CD4-positive, alpha-beta T cell treated with Interleukin-6 at 100 ng/mL for 8 hours (primary cell): ENCODE measurements around the gene ARMC9.
"Not testable (repeated sequence)": the region's sequence is repeated elsewhere in the genome, so short reads cannot be mapped to it uniquely, and the experiment has no call there.

Experiments used
- DNase-seq: peaks from one replicate; pipeline ENCODE4 v3.0.0-alpha.2; 2020; ENCODE audit warnings: mixed read lengths, low spot score

The ARMC9 gene

GRCh38 chr2:231362555-231363184 lies 164.2 kb downstream of the ARMC9 start:
- no peak for DNase-seq

DNA sequence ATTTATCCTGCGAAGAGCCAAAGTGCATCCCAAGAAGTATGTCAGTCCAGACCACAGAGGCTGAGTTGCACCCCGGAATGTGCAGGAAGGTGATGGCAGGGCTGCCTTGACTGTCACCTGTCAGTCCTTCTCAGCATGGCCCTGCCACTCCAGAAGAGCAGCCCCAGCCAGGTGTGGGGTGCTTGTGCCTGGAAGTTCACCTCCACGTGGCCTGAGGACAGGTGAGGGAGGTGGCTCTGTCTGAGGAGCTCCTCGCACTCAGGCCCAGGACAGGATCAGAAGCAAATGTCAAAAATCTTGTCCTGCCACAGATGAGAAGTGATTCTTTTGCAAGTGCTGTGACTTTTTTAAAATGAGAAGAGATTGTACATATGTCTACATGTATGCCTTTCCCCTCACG lies 165.6 kb downstream of the ARMC9 start:
- no peak for DNase-seq

DNA sequence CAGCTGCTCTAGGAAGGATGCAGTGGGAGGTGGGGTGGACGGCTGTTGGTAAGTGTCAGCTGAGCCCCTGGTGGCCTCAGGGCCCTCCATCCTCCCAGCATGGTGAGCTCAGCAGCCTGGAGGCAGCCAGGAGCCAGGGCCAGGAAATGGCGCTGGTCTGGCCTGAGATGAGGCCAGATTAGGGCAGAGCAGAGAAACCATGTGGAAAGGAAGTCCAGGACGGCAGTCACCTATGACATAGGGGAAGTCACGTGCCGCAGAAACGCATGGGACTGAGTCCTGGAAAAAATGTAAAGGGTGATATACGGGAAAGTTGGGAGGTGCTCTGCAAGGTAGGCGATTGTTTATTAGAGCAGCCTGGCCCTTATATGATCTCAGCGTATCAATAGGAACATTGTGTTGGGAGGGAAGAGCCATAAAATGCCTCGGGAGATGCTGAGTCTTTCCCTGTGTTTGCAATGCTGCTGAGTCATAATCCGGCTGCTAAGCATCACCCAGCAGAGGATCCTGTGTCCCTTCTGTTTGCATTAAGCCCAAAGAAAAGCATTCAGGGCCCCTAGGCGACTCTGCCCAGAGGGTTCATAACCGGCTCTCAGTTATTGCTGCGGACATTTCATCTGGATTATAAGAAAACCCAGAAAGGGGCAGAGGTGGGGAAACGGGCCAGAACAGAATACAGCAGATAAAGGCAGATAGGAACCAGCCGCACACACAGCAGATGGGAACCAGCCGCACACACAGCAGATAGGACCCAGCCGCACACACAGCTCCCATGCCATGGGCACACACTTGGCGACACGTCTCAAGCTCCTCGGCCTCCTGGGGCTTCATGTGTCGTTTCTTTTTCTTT lies 166.8 kb downstream of the ARMC9 start:
- DNase-seq = no peak

- DNase-seq = no peak
Measured at GRCh38 chr2:231367178-231367577, 168.7 kb downstream of the ARMC9 start.

- DNase-seq = no peak
Measured at GRCh38 chr2:231369580-231370428, 171.4 kb downstream of the ARMC9 start.

DNA sequence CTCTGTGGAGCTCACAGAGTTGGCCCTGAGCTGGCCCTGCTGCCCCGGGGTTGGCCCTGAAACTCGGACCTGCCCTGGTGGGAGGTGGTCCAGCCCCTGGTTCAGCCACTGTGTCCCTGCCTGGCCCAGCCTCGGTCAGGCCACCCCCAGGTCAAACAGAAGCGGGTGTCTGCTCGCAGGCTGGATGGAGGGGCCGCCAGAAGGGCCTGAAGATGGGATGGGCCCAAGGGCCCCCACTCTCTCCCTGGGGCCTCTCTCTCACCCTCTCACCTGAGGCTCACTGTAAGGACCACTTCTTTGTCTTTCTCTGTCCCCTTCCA lies 172.0 kb downstream of the ARMC9 start:
- no peak for DNase-seq

DNA sequence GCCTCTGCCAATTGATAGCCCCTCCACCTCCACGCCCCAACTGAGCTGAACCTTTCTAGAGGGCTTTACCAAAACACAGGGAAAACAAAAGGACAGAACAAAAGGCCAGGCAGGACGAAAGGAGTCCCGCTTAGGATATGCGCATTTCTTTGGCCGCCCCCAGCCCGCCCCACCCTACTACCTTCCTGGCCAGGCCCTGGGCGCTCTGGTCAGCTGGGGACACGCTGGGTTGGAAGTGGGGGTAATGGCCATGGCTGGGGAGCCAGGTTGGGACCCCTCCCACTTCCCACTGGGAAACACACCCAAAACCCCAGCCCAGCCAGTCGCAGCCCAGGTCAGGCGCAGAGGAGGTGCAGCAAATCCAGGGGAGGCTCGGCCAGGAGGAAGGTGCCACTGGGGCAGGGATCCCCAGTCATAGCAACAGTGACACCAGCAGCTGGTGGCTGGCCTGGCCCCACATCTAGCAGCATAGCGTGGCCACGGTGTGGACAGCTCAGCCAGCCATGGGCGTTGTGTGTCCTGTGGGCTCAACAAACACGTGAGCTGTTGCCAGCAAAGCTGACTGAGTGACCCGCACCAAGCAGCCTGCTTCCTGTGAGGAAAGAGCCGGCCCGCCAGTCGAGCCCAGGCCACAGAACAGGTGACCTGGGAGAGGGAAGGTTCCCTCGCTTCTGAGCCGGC lies 172.5 kb downstream of the ARMC9 start:
- DNase-seq = no peak

DNA sequence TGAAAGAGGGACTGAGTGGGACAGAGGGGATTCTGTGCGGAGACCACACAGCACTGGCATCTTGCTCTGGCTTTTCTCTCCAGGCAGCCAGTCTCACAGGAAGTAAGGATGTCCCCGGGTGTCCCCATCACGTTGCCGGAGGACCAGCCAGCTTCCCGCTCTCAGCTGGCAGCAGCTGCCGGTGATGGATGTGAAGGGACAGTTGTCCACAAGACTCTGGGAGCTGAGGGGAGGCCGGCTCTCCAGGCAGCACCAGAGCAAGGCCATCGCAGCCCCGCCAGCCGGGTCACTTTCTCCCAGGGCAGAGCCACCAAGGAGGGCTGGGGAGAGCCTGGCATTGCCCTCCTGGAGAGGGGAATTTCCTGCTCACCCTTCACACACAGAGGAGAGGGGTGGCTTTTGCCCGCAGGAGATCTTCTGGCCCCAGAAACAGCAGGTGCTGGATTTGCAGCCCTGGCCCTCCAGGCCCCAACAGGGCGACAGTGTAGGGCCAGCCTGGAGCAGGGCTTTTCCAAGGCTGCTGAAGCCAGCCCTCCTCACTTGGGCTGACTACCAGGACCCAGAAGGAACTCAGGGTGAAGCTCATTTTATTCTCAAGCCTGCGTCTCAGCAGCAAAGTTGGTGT lies 173.1 kb downstream of the ARMC9 start:
- DNase-seq = no peak

DNA sequence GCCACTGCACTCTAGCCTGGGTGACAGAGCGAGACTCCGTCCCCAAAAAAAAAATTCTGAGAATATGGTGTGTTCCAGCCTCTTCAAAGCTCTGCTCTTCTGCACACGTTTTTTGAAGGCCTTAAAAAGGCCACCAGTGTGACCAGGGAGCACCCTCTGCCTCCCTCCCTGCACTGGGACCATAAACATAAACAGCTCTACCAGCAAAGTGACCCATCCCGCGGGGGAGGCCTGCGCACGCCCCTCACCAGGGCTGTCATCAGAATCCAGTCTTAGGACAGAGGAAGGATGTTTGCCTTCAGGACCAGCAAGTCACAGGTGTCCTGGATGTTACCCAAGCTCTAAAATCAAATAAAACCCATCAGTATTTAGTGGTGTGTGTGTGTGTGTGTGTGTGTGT lies 173.9 kb downstream of the ARMC9 start:
- DNase-seq = no peak

DNA sequence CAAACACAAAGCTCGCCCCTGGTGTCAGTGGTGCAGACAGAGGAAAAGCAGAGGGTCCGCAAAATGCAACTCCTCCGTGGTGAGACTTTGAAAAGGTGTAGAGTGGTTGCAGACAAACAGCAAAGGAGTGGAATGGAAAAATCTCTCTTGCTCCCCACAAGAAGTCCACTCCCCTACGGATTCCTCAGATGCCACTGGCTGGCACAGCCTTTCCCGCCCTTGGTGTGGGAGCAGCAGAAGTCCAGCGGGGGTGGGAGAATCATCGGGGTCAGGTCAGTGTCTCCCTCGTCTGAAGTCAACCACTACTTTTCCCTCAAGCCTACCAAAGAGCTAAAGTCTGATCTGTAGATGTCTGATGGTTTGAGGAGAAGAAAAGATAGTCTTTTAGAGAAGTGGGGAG lies 174.8 kb downstream of the ARMC9 start:
- DNase-seq = no peak

DNA sequence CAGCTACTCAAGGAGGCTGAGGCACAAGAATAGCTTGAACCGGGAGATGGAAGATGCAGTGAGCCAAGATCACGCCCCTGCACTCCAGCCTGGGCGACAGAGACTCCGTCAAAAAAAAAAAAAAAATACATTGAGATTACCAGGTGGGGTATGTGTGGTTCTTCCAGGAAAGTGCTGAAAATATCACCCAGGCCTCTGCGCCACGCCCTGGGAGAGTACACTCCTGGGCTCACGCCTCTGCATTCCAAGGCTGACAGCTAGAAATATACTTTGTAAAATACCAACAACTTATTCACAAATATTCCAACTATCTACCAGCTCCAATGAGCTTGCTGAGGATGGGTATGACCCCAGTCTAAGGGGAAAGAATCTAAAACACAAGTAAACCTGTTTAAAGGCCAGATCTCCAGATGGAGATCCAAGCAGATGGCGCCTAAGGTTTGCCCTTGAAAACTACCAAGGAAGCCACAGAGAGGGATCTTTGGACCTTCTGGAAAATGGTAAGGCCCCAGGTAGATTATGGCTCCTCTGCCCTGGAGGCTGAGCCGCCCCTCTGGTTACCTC lies 175.4 kb downstream of the ARMC9 start:
- DNase-seq = no peak

DNA sequence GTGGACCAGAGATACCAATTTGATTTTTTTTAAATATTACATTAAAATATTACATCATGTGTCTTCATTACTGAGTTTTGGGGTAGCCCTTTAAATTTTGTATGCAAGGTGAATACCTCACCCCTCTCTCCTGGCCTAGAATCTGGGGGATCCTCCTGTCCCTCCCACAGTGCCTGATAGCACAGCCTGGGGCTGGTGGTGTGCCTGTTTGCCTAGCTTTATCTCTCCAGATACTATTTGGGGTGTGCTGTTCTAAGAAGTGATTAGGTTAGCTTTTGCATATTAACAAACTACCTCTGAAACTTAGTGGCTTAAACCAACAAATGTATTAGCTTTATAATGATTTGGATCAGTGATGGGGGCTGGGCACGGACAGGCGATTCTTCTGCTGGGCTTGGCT lies 176.3 kb downstream of the ARMC9 start:
- no peak for DNase-seq

GRCh38 chr2:231375994-231376615 lies 177.7 kb downstream of the ARMC9 start:
- DNase-seq = not testable (repeated sequence)

DNA sequence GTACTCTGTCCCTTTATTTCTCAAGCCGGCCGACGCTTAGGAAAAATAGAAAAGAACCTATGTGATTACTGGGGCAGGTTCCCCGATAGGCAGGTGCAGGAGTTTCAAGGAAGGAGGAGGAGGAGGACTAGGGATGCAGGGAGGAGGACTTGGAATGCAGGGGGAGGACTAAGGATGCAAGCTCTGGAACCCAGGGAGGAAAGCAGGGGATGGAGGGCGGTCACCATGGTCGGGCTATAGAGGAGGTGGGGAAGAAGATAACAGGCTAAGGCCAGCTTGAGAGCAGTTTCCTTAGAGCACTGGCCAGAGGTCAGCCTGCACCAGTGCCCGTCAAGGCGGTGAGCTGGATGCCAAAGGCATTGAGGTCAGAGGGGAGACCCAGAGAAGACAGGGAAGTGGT lies 178.4 kb downstream of the ARMC9 start:
- no peak for DNase-seq

- no peak for DNase-seq
Measured at GRCh38 chr2:231378026-231378722, 179.7 kb downstream of the ARMC9 start.

GRCh38 chr2:231379266-231380215 lies 181.1 kb downstream of the ARMC9 start:
- no peak for DNase-seq

GRCh38 chr2:231380307-231380706 lies 181.9 kb downstream of the ARMC9 start:
- DNase-seq = no peak

DNA sequence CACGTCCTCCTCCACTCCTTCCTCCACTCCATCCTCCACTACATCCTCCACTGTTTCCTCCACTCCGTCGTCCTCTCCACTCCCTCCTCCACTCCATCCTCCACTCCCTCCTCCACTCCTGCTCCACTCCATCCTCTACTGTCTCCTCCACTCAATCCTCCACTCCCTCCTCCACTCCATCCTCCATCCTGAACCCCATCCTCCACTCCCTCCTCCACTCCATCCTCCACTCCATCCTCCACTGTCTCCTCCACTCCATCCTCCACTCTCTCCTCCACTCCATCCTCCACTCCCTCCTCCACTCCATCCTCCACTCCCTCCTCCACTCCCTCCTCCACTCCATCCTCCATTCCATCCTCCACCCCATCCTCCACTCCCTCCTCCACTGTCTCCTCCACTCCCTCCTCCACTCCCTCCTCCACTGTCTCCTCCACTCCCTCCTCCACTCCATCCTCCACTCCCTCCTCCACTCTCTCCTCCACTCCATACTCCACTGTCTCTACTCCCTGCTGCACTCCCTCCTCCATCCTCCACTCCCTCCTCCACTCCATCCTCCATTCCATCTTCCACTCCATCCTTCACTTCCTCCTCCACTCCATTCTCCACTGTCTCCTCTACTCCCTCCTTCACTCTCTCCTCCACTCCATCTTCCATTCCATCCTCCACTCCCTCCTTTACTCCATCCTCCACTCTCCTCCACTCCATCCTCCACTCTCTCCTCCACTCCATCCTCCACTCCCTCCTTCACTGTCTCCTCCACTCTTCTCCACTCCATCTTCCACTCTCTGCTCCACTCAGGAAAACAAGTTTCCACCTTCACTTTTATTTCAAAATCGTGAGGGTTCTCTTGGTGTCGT lies 182.8 kb downstream of the ARMC9 start:
- no peak for DNase-seq
